B cell (primary cell): ENCODE measurements around the gene VIPR2. TPM values are rescaled to one million over a fixed set of nuclear protein-coding genes. Genes with fewer than 3 reads are reported as not detected.

Experiments used
- ATAC-seq: fragments of 200-7000 bp; cut with Tn5 transposase; one replicate; pipeline ENCODE4 v1.10.0; 2021; ENCODE audit warnings: low read depth, mild to moderate bottlenecking, moderate number of reproducible peaks, moderate library complexity
- CTCF ChIA-PET: fragments of 350-600 bp; sonication (Branson Sonifier 250); formaldehyde crosslinking; loops from one replicate; lab custom pipeline; 2021; ENCODE audit warnings: antibody characterized with exemption, inconsistent platforms; lab: Charles Lee
- POLR2A ChIA-PET: fragments of 350-600 bp; sonication (Branson Sonifier 250); formaldehyde crosslinking; loops from one replicate; lab custom pipeline; 2021; ENCODE audit warnings: antibody characterized with exemption; lab: Charles Lee
- DNase-seq: peaks from one replicate; pipeline ENCODE4 v3.0.0; 2013
- H2AFZ ChIP-seq: 2 replicates; pipeline ENCODE4 v1.6.1; 2012; ENCODE audit warnings: mild to moderate bottlenecking, low read depth, low read length; ENCODE audit not compliant: insufficient read depth, poor library complexity, severe bottlenecking
- H3K27ac ChIP-seq, 2 donors: 1 replicate in 1 of 2; 2 replicates in 1 of 2; pipeline ENCODE4 v1.5.1; 2012 to 2013; ENCODE audit warnings: low read length in 2 of 2, mild to moderate bottlenecking in 2 of 2, moderate library complexity in 1 of 2
- H3K27me3 ChIP-seq, 4 experiments: fragments of 200-600 bp in 1 of 4; sonication (generic) in 1 of 4; replicated peaks in 1 of 4; 1 replicate in 2 of 4; 2 replicates in 2 of 4; pipeline versions ENCODE4 v1.6.1 to v1.7.0; 2013 to 2016; ENCODE audit warnings: low read length in 3 of 4, mild to moderate bottlenecking in 2 of 4, mixed read lengths in 1 of 4, moderate library complexity in 1 of 4; ENCODE audit not compliant: insufficient read depth in 4 of 4, control insufficient read depth in 3 of 4; ENCODE audit errors: control extremely low read depth in 1 of 4
- H3K36me3 ChIP-seq, 2 experiments: replicated peaks in 1 of 2; 1 replicate in 1 of 2; 2 replicates in 1 of 2; pipeline versions ENCODE4 v1.6.1 to v1.7.1; 2013; ENCODE audit warnings: low read length in 1 of 2; ENCODE audit not compliant: insufficient read depth in 2 of 2, control insufficient read depth in 1 of 2; ENCODE audit errors: control extremely low read depth in 1 of 2, extremely low read depth in 1 of 2
- H3K4me1 ChIP-seq, 2 donors: fragments of 200-600 bp in 1 of 2; sonication (generic) in 1 of 2; 1 replicate in 1 of 2; 2 replicates in 1 of 2; pipeline versions ENCODE4 v1.5.1 to v1.6.1; 2013 to 2017; ENCODE audit warnings: low read length in 2 of 2; ENCODE audit not compliant: control insufficient read depth in 2 of 2, insufficient read depth in 2 of 2
- H3K4me2 ChIP-seq: replicated peaks from 2 replicates; pipeline ENCODE3; 2012; ENCODE audit warnings: mild to moderate bottlenecking, low read depth, low read length; ENCODE audit not compliant: poor library complexity, severe bottlenecking
- H3K4me3 ChIP-seq, 5 experiments: fragments of 200-600 bp in 1 of 5; sonication (generic) in 1 of 5; 1 replicate in 3 of 5; 2 replicates in 2 of 5; pipeline versions ENCODE4 v1.5.1 to v1.7.0; 2011 to 2016; ENCODE audit warnings: low read length in 4 of 5, mild to moderate bottlenecking in 4 of 5, low read depth in 2 of 5, control low read depth in 1 of 5, moderate library complexity in 1 of 5; ENCODE audit not compliant: insufficient read depth in 1 of 5; ENCODE audit errors: control extremely low read depth in 1 of 5, extremely low read depth in 1 of 5
- H3K79me2 ChIP-seq: fragments of 200-600 bp; sonication (generic); one replicate; pipeline ENCODE4 v1.6.0; 2016; ENCODE audit warnings: low read length; ENCODE audit not compliant: control insufficient read depth, insufficient read depth
- H3K9ac ChIP-seq: fragments of 200-600 bp; sonication (generic); 2 replicates; pipeline ENCODE4 v1.6.1; 2017; ENCODE audit warnings: mild to moderate bottlenecking, low read length, moderate library complexity
- H3K9me3 ChIP-seq, 3 donors: one replicate each; pipeline versions ENCODE4 v1.6.1 to v1.7.1; 2013; ENCODE audit warnings: low read length in 2 of 3; ENCODE audit not compliant: control insufficient read depth in 2 of 3, insufficient read depth in 1 of 3; ENCODE audit errors: control extremely low read depth in 1 of 3
- H4K20me1 ChIP-seq: 2 replicates; pipeline ENCODE4 v1.6.0; 2012; ENCODE audit warnings: mild to moderate bottlenecking, low read length; ENCODE audit not compliant: insufficient read depth, control insufficient read depth, poor library complexity, severe bottlenecking
- H3K27ac Mint-ChIP-seq: one replicate; pipeline ENCODE4 v1.8.0; 2021; ENCODE audit warnings: mixed read lengths
- H3K27me3 Mint-ChIP-seq: one replicate; pipeline ENCODE4 v1.8.0; 2021; ENCODE audit warnings: mixed read lengths
- H3K4me1 Mint-ChIP-seq: one replicate; pipeline ENCODE4 v1.8.0; 2021; ENCODE audit warnings: mixed read lengths
- H3K4me3 Mint-ChIP-seq: one replicate; pipeline ENCODE4 v1.8.0; 2021; ENCODE audit warnings: mixed read lengths
- H3K9me3 Mint-ChIP-seq: one replicate; pipeline ENCODE4 v1.8.0; 2022; ENCODE audit warnings: mixed read lengths; ENCODE audit not compliant: insufficient read depth
- CTCF ChIP-seq: fragments of 200-600 bp; IDR thresholded peaks from one replicate; pipeline ENCODE4 v1.8.0; 2022; ENCODE audit warnings: antibody characterized with exemption, mild to moderate bottlenecking
- EZH2 ChIP-seq: IDR thresholded peaks from 2 replicates; pipeline ENCODE4 v1.6.1; 2012; ENCODE audit warnings: borderline replicate concordance, low read depth, mild to moderate bottlenecking, moderate library complexity, low read length; ENCODE audit not compliant: insufficient read depth, poor library complexity, severe bottlenecking
- WGBS: methylation state at CpG from one replicate; pipeline ENCODE4 v1.1.5; 2013; ENCODE audit warnings: missing lambda C conversion rate; ENCODE audit not compliant: insufficient coverage; 5-methylcytosine and 5-hydroxymethylcytosine counted together
- intact Hi-C: fragments of 100-400 bp; cut with micrococcal nuclease; formaldehyde crosslinking; loops from one replicate; pipeline ENCODE4 v1.10.0; 2022
- polyA plus RNA-seq: library from polyadenylated mRNA; depleted of rRNA; stranded (reverse); fragments of >200 nt; gene quantifications from 2 replicates; pipeline ENCODE4 v1.2.3, GENCODE V29; 2012
- total RNA-seq, 2 donors: library from RNA; stranded (reverse); fragments of 120-200 nt in 1 of 2; gene quantifications; 1 replicate in 1 of 2; 2 replicates in 1 of 2; pipeline versions ENCODE4 v1.2.3 to v1.2.4, GENCODE V29; 2013 to 2022

Gene VIPR2
- total and polyA plus RNA-seq, 2 donors (not counting 1 experiment from before 2014, with no cell fraction given), result not detected

- H3K27ac ChIP-seq, result no peak overlapping the region
- Mint-ChIP-seq H3K9me3 (no peaks in the 10 kb centered on the region), H3K27me3 (no peaks in the 10 kb centered on the region), H3K4me1 (peaks cover 9% of the 10 kb centered on the region), H3K27ac (no peak overlapping the region), H3K4me3 (no peak overlapping the region)
- no peak overlapping the region for H3K4me2 ChIP-seq
- ChIA-PET CTCF (interaction anchor here (0.5 to 5.2 kb wide), 4 partner anchors 26 to 320 kb away, joined by 3 to 123 read pairs (median 6); no protein-coding TSS in a partner anchor), POLR2A (no interaction called here)
- no peak for TF ChIP-seq EZH2
- TF ChIP-seq CTCF, result no peak
- no peaks in the 10 kb centered on the region for H3K79me2 ChIP-seq
- no peak overlapping the region for H3K9ac ChIP-seq
- H3K4me3 ChIP-seq, result no peak overlapping the region
- intact Hi-C loops, result loop anchor here (10.0 kb wide), 1 partner anchor 214 kb away; no protein-coding TSS in a partner anchor
- peaks cover 0 to 41% (median 24%) of the 10 kb centered on the region in 3 donors for H3K9me3 ChIP-seq
- no peaks in the 10 kb centered on the region for H3K27me3 ChIP-seq
- no peak overlapping the region for H2AFZ ChIP-seq
- no peaks in the 10 kb centered on the region for H3K36me3 ChIP-seq
- ATAC-seq (no peak), DNase-seq (no peak)
- 96% methylated on average over 17 of the region's 18 CpGs for WGBS
- peaks cover 12 to 18% of the 10 kb centered on the region in 2 donors for H3K4me1 ChIP-seq
- no peaks in the 10 kb centered on the region for H4K20me1 ChIP-seq
These were observed 165.6 kb downstream of the VIPR2 start for GRCh38 chr7:158979023-158979529.
